ENCODE measurements around the gene WWTR1.
A peak's percentile ranks its signal among the peaks of the same experiment; 100 is the strongest.

- no peak for TF ChIP-seq CTCF (IDR thresholded peaks at IDR 0.05; ENCODE audit: extremely low read depth in 1 of 2, insufficient read depth in 1 of 2, low read depth in 1 of 2, low read length in 2 of 2)
- no peak for TF ChIP-seq POLR2A (IDR thresholded peaks at IDR 0.05; ENCODE audit: low read depth, low read length)
- no peak for TF ChIP-seq POLR2AphosphoS5 (IDR thresholded peaks at IDR 0.05; ENCODE audit: insufficient read depth, low read depth, low read length)
- peak; percentile 1 for TF ChIP-seq JUN (IDR thresholded peaks at IDR 0.05; ENCODE audit: borderline replicate concordance, insufficient read depth, insufficient read length, low read depth)
- no peak for TF ChIP-seq EZH2 (IDR thresholded peaks at IDR 0.05; ENCODE audit: borderline replicate concordance, low read depth, low read length, severe bottlenecking)
- no peak for TF ChIP-seq MYC (IDR thresholded peaks at IDR 0.05; ENCODE audit: low read depth, low read length)
- TF ChIP-seq FOS (IDR thresholded peaks at IDR 0.05; ENCODE audit: borderline replicate concordance, insufficient read depth, low read length) = no peak
- TF ChIP-seq MAX (IDR thresholded peaks at IDR 0.05; ENCODE audit: insufficient read depth, insufficient read length) = no peak
- TF ChIP-seq GATA2 (IDR thresholded peaks at IDR 0.05; ENCODE audit: insufficient read depth, insufficient read length, low read depth, low read length) = no peak
These were observed 32.0 kb downstream of the WWTR1 start for GRCh38 chr3:149625795-149626194.
